Activated naive CD8-positive, alpha-beta T cell treated with anti-CD3 and anti-CD28 coated beads, Interleukin-2, amount 10 ng/mL, durations not matched to agents 7 days and 5 days (primary cell): ENCODE measurements around the gene INTS4. TPM values are rescaled to one million over a fixed set of nuclear protein-coding genes. Genes with fewer than 3 reads are reported as not detected.
"Not testable (repeated sequence)": the region's sequence is repeated elsewhere in the genome, so short reads cannot be mapped to it uniquely, and the experiment has no call there.

Source experiments
- ATAC-seq: fragments of 150-1000 bp; cut with Tn5 transposase; one replicate; pipeline ENCODE4 v1.10.0; 2021; ENCODE audit warnings: low read depth, moderate library complexity
- POLR2A ChIA-PET: fragments of 350-600 bp; sonication (Branson Sonifier 250); formaldehyde crosslinking; loops from one replicate; lab custom pipeline; 2021; ENCODE audit warnings: antibody characterized with exemption; lab: Charles Lee
- DNase-seq: peaks from one replicate; pipeline ENCODE4 v3.0.0; 2021
- H3K27ac Mint-ChIP-seq: one replicate; pipeline ENCODE4 v1.8.0; 2022; ENCODE audit warnings: mild to moderate bottlenecking, mixed read lengths
- H3K27me3 Mint-ChIP-seq: one replicate; pipeline ENCODE4 v1.8.0; 2022; ENCODE audit warnings: mild to moderate bottlenecking, moderate library complexity, mixed read lengths
- H3K36me3 Mint-ChIP-seq: one replicate; pipeline ENCODE4 v1.8.0; 2021; ENCODE audit warnings: mild to moderate bottlenecking, mixed read lengths
- H3K4me1 Mint-ChIP-seq: one replicate; pipeline ENCODE4 v1.8.0; 2021; ENCODE audit warnings: mixed read lengths
- H3K4me3 Mint-ChIP-seq: one replicate; pipeline ENCODE4 v1.8.0; 2022; ENCODE audit warnings: mild to moderate bottlenecking, moderate library complexity, mixed read lengths
- H3K9me3 Mint-ChIP-seq: one replicate; pipeline ENCODE4 v1.8.0; 2021; ENCODE audit warnings: mixed read lengths
- total RNA-seq, 2 experiments: library from RNA; stranded (reverse); gene quantifications; one replicate each; pipeline ENCODE4 v1.2.3, GENCODE V29; 2021

INTS4 gene
- total RNA-seq, 2 experiments from 2014 or later = 53.9 to 56.8 TPM

GRCh38 chr11:77908835-77909234 lies 85.6 kb downstream of the INTS4 start:
- ATAC-seq = no peak
- peaks cover 6% of the 10 kb centered on the region for H3K36me3 Mint-ChIP-seq
- no peak overlapping the region for H3K27ac Mint-ChIP-seq
- DNase-seq = no peak
- no peaks in the 10 kb centered on the region for H3K4me1 Mint-ChIP-seq
- POLR2A ChIA-PET = no interaction called here
- H3K9me3 Mint-ChIP-seq = no peaks in the 10 kb centered on the region
- no peaks in the 10 kb centered on the region for H3K27me3 Mint-ChIP-seq
- no peak overlapping the region for H3K4me3 Mint-ChIP-seq

GRCh38 chr11:77894949-77895348 lies 99.5 kb downstream of the INTS4 start:
- H3K4me1 Mint-ChIP-seq, POLR2A ChIA-PET, H3K27me3 Mint-ChIP-seq, H3K4me3 Mint-ChIP-seq, H3K27ac Mint-ChIP-seq, DNase-seq, ATAC-seq, H3K9me3 Mint-ChIP-seq: not testable (repeated sequence)
- H3K36me3 Mint-ChIP-seq = peaks cover 11% of the 10 kb centered on the region

- H3K27ac Mint-ChIP-seq, H3K4me1 Mint-ChIP-seq, H3K27me3 Mint-ChIP-seq, DNase-seq, POLR2A ChIA-PET, H3K4me3 Mint-ChIP-seq, H3K9me3 Mint-ChIP-seq, ATAC-seq: not testable (repeated sequence)
- peaks cover 28% of the 10 kb centered on the region for H3K36me3 Mint-ChIP-seq
Observed at GRCh38 chr11:77891703-77892102, 102.8 kb downstream of the INTS4 start.

- H3K27me3 Mint-ChIP-seq, ATAC-seq, POLR2A ChIA-PET, DNase-seq, H3K9me3 Mint-ChIP-seq, H3K4me3 Mint-ChIP-seq, H3K27ac Mint-ChIP-seq, H3K4me1 Mint-ChIP-seq: not testable (repeated sequence)
- H3K36me3 Mint-ChIP-seq = peaks cover 28% of the 10 kb centered on the region
Observed at GRCh38 chr11:77891256-77891655, 103.2 kb downstream of the INTS4 start.

GRCh38 chr11:77890619-77891056 lies 103.8 kb downstream of the INTS4 start:
- H3K9me3 Mint-ChIP-seq, POLR2A ChIA-PET, H3K27me3 Mint-ChIP-seq, H3K4me1 Mint-ChIP-seq, H3K27ac Mint-ChIP-seq, H3K4me3 Mint-ChIP-seq, DNase-seq, ATAC-seq: not testable (repeated sequence)
- peaks cover 33% of the 10 kb centered on the region for H3K36me3 Mint-ChIP-seq

- H3K4me3 Mint-ChIP-seq, H3K9me3 Mint-ChIP-seq, POLR2A ChIA-PET, H3K4me1 Mint-ChIP-seq, H3K27ac Mint-ChIP-seq, DNase-seq, H3K27me3 Mint-ChIP-seq, ATAC-seq: not testable (repeated sequence)
- peaks cover 35% of the 10 kb centered on the region for H3K36me3 Mint-ChIP-seq
Observed at GRCh38 chr11:77890100-77890614, 104.3 kb downstream of the INTS4 start.

- H3K27me3 Mint-ChIP-seq, ATAC-seq, H3K4me1 Mint-ChIP-seq, H3K4me3 Mint-ChIP-seq, DNase-seq, H3K9me3 Mint-ChIP-seq, POLR2A ChIA-PET, H3K27ac Mint-ChIP-seq: not testable (repeated sequence)
- H3K36me3 Mint-ChIP-seq = peaks cover 37% of the 10 kb centered on the region
Observed at GRCh38 chr11:77889045-77889444, 105.4 kb downstream of the INTS4 start.

- no peaks in the 10 kb centered on the region for H3K27me3 Mint-ChIP-seq
- POLR2A ChIA-PET = no interaction called here
- no peak overlapping the region for H3K27ac Mint-ChIP-seq
- peaks cover 2% of the 10 kb centered on the region for H3K4me1 Mint-ChIP-seq
- no peak for DNase-seq
- H3K4me3 Mint-ChIP-seq = no peak overlapping the region
- no peaks in the 10 kb centered on the region for H3K9me3 Mint-ChIP-seq
- H3K36me3 Mint-ChIP-seq = peaks cover 43% of the 10 kb centered on the region
- no peak for ATAC-seq
Observed at GRCh38 chr11:77886401-77886800, 108.1 kb downstream of the INTS4 start.

GRCh38 chr11:77884829-77885190 lies 109.7 kb downstream of the INTS4 start:
- peaks cover 38% of the 10 kb centered on the region for H3K36me3 Mint-ChIP-seq
- no peaks in the 10 kb centered on the region for H3K27me3 Mint-ChIP-seq
- no peak overlapping the region for H3K4me3 Mint-ChIP-seq
- POLR2A ChIA-PET = no interaction called here
- no peak overlapping the region for H3K27ac Mint-ChIP-seq
- DNase-seq (no peak), ATAC-seq (no peak)
- no peaks in the 10 kb centered on the region for H3K9me3 Mint-ChIP-seq
- peaks cover 4% of the 10 kb centered on the region for H3K4me1 Mint-ChIP-seq

GRCh38 chr11:77884186-77884828 lies 110.2 kb downstream of the INTS4 start:
- H3K36me3 Mint-ChIP-seq = peaks cover 38% of the 10 kb centered on the region
- DNase-seq (no peak), ATAC-seq (no peak)
- H3K27me3 Mint-ChIP-seq = no peaks in the 10 kb centered on the region
- POLR2A ChIA-PET = no interaction called here
- H3K4me3 Mint-ChIP-seq = no peak overlapping the region
- peaks cover 9% of the 10 kb centered on the region for H3K4me1 Mint-ChIP-seq
- H3K9me3 Mint-ChIP-seq = no peaks in the 10 kb centered on the region
- no peak overlapping the region for H3K27ac Mint-ChIP-seq

GRCh38 chr11:77883775-77884174 lies 110.7 kb downstream of the INTS4 start:
- H3K36me3 Mint-ChIP-seq = peaks cover 35% of the 10 kb centered on the region
- POLR2A ChIA-PET = no interaction called here

GRCh38 chr11:77882396-77882795 lies 112.1 kb downstream of the INTS4 start:
- Mint-ChIP-seq H3K27me3 (no peaks in the 10 kb centered on the region), H3K4me1 (peaks cover 14% of the 10 kb centered on the region), H3K4me3 (no peak overlapping the region), H3K9me3 (no peaks in the 10 kb centered on the region), H3K27ac (no peak overlapping the region), H3K36me3 (peaks cover 26% of the 10 kb centered on the region)
- no peak for DNase-seq
- no peak for ATAC-seq
- POLR2A ChIA-PET = no interaction called here

More at GRCh38 chr11:77883775-77884174, 110.7 kb downstream of the INTS4 start:
- peaks cover 14% of the 10 kb centered on the region for H3K4me1 Mint-ChIP-seq
- DNase-seq = no peak
- no peaks in the 10 kb centered on the region for H3K27me3 Mint-ChIP-seq
- no peaks in the 10 kb centered on the region for H3K9me3 Mint-ChIP-seq
- no peak for ATAC-seq
- H3K27ac Mint-ChIP-seq = no peak overlapping the region
- H3K4me3 Mint-ChIP-seq = no peak overlapping the region

- peaks cover 18% of the 10 kb centered on the region for H3K36me3 Mint-ChIP-seq
- no peaks in the 10 kb centered on the region for H3K27me3 Mint-ChIP-seq
- H3K9me3 Mint-ChIP-seq = no peaks in the 10 kb centered on the region
- H3K27ac Mint-ChIP-seq = peak overlapping the region; percentile 57
- ATAC-seq (peak; percentile 88), DNase-seq (no peak)
- H3K4me3 Mint-ChIP-seq = peak overlapping the region; percentile 38
- POLR2A ChIA-PET = interaction anchor here (0.5 kb wide), 1 partner anchor 18 kb away, joined by 3 read pairs; no protein-coding TSS in a partner anchor
- peaks cover 14% of the 10 kb centered on the region for H3K4me1 Mint-ChIP-seq
Observed at GRCh38 chr11:77879218-77879617, 115.2 kb downstream of the INTS4 start.

GRCh38 chr11:77878247-77878646 lies 116.2 kb downstream of the INTS4 start:
- peaks cover 12% of the 10 kb centered on the region for H3K4me1 Mint-ChIP-seq
- ATAC-seq, H3K27ac Mint-ChIP-seq, DNase-seq, H3K4me3 Mint-ChIP-seq, H3K9me3 Mint-ChIP-seq, H3K27me3 Mint-ChIP-seq, POLR2A ChIA-PET: not testable (repeated sequence)
- peaks cover 10% of the 10 kb centered on the region for H3K36me3 Mint-ChIP-seq
